B cell (primary cell): ENCODE measurements around the gene FUOM. TPM values are rescaled to one million over a fixed set of nuclear protein-coding genes. Genes with fewer than 3 reads are reported as not detected.

Experiments used
- ATAC-seq: fragments of 200-7000 bp; cut with Tn5 transposase; one replicate; pipeline ENCODE4 v1.10.0; 2021; ENCODE audit warnings: low read depth, mild to moderate bottlenecking, moderate number of reproducible peaks, moderate library complexity
- CTCF ChIA-PET: fragments of 350-600 bp; sonication (Branson Sonifier 250); formaldehyde crosslinking; loops from one replicate; lab custom pipeline; 2021; ENCODE audit warnings: antibody characterized with exemption, inconsistent platforms; lab: Charles Lee
- POLR2A ChIA-PET: fragments of 350-600 bp; sonication (Branson Sonifier 250); formaldehyde crosslinking; loops from one replicate; lab custom pipeline; 2021; ENCODE audit warnings: antibody characterized with exemption; lab: Charles Lee
- DNase-seq: peaks from one replicate; pipeline ENCODE4 v3.0.0; 2013
- H2AFZ ChIP-seq: 2 replicates; pipeline ENCODE4 v1.6.1; 2012; ENCODE audit warnings: mild to moderate bottlenecking, low read depth, low read length; ENCODE audit not compliant: insufficient read depth, poor library complexity, severe bottlenecking
- H3K27ac ChIP-seq, 2 donors: 1 replicate in 1 of 2; 2 replicates in 1 of 2; pipeline ENCODE4 v1.5.1; 2012 to 2013; ENCODE audit warnings: low read length in 2 of 2, mild to moderate bottlenecking in 2 of 2, moderate library complexity in 1 of 2
- H3K27me3 ChIP-seq, 4 experiments: fragments of 200-600 bp in 1 of 4; sonication (generic) in 1 of 4; replicated peaks in 1 of 4; 1 replicate in 2 of 4; 2 replicates in 2 of 4; pipeline versions ENCODE4 v1.6.1 to v1.7.0; 2013 to 2016; ENCODE audit warnings: low read length in 3 of 4, mild to moderate bottlenecking in 2 of 4, mixed read lengths in 1 of 4, moderate library complexity in 1 of 4; ENCODE audit not compliant: insufficient read depth in 4 of 4, control insufficient read depth in 3 of 4; ENCODE audit errors: control extremely low read depth in 1 of 4
- H3K36me3 ChIP-seq, 2 experiments: replicated peaks in 1 of 2; 1 replicate in 1 of 2; 2 replicates in 1 of 2; pipeline versions ENCODE4 v1.6.1 to v1.7.1; 2013; ENCODE audit warnings: low read length in 1 of 2; ENCODE audit not compliant: insufficient read depth in 2 of 2, control insufficient read depth in 1 of 2; ENCODE audit errors: control extremely low read depth in 1 of 2, extremely low read depth in 1 of 2
- H3K4me1 ChIP-seq, 2 donors: fragments of 200-600 bp in 1 of 2; sonication (generic) in 1 of 2; 1 replicate in 1 of 2; 2 replicates in 1 of 2; pipeline versions ENCODE4 v1.5.1 to v1.6.1; 2013 to 2017; ENCODE audit warnings: low read length in 2 of 2; ENCODE audit not compliant: control insufficient read depth in 2 of 2, insufficient read depth in 2 of 2
- H3K4me2 ChIP-seq: replicated peaks from 2 replicates; pipeline ENCODE3; 2012; ENCODE audit warnings: mild to moderate bottlenecking, low read depth, low read length; ENCODE audit not compliant: poor library complexity, severe bottlenecking
- H3K4me3 ChIP-seq, 5 experiments: fragments of 200-600 bp in 1 of 5; sonication (generic) in 1 of 5; 1 replicate in 3 of 5; 2 replicates in 2 of 5; pipeline versions ENCODE4 v1.5.1 to v1.7.0; 2011 to 2016; ENCODE audit warnings: low read length in 4 of 5, mild to moderate bottlenecking in 4 of 5, low read depth in 2 of 5, control low read depth in 1 of 5, moderate library complexity in 1 of 5; ENCODE audit not compliant: insufficient read depth in 1 of 5; ENCODE audit errors: control extremely low read depth in 1 of 5, extremely low read depth in 1 of 5
- H3K79me2 ChIP-seq: fragments of 200-600 bp; sonication (generic); one replicate; pipeline ENCODE4 v1.6.0; 2016; ENCODE audit warnings: low read length; ENCODE audit not compliant: control insufficient read depth, insufficient read depth
- H3K9ac ChIP-seq: fragments of 200-600 bp; sonication (generic); 2 replicates; pipeline ENCODE4 v1.6.1; 2017; ENCODE audit warnings: mild to moderate bottlenecking, low read length, moderate library complexity
- H3K9me3 ChIP-seq, 3 donors: one replicate each; pipeline versions ENCODE4 v1.6.1 to v1.7.1; 2013; ENCODE audit warnings: low read length in 2 of 3; ENCODE audit not compliant: control insufficient read depth in 2 of 3, insufficient read depth in 1 of 3; ENCODE audit errors: control extremely low read depth in 1 of 3
- H4K20me1 ChIP-seq: 2 replicates; pipeline ENCODE4 v1.6.0; 2012; ENCODE audit warnings: mild to moderate bottlenecking, low read length; ENCODE audit not compliant: insufficient read depth, control insufficient read depth, poor library complexity, severe bottlenecking
- H3K27ac Mint-ChIP-seq: one replicate; pipeline ENCODE4 v1.8.0; 2021; ENCODE audit warnings: mixed read lengths
- H3K27me3 Mint-ChIP-seq: one replicate; pipeline ENCODE4 v1.8.0; 2021; ENCODE audit warnings: mixed read lengths
- H3K4me1 Mint-ChIP-seq: one replicate; pipeline ENCODE4 v1.8.0; 2021; ENCODE audit warnings: mixed read lengths
- H3K4me3 Mint-ChIP-seq: one replicate; pipeline ENCODE4 v1.8.0; 2021; ENCODE audit warnings: mixed read lengths
- H3K9me3 Mint-ChIP-seq: one replicate; pipeline ENCODE4 v1.8.0; 2022; ENCODE audit warnings: mixed read lengths; ENCODE audit not compliant: insufficient read depth
- CTCF ChIP-seq: fragments of 200-600 bp; IDR thresholded peaks from one replicate; pipeline ENCODE4 v1.8.0; 2022; ENCODE audit warnings: antibody characterized with exemption, mild to moderate bottlenecking
- EZH2 ChIP-seq: IDR thresholded peaks from 2 replicates; pipeline ENCODE4 v1.6.1; 2012; ENCODE audit warnings: borderline replicate concordance, low read depth, mild to moderate bottlenecking, moderate library complexity, low read length; ENCODE audit not compliant: insufficient read depth, poor library complexity, severe bottlenecking
- WGBS: methylation state at CpG from one replicate; pipeline ENCODE4 v1.1.5; 2013; ENCODE audit warnings: missing lambda C conversion rate; ENCODE audit not compliant: insufficient coverage; 5-methylcytosine and 5-hydroxymethylcytosine counted together
- intact Hi-C: fragments of 100-400 bp; cut with micrococcal nuclease; formaldehyde crosslinking; loops from one replicate; pipeline ENCODE4 v1.10.0; 2022
- polyA minus RNA-seq: library from RNA; depleted of rRNA, polyadenylated mRNA; stranded (reverse); fragments of >200 nt; gene quantifications from 2 replicates; pipeline ENCODE4 v1.2.3, GENCODE V29; 2012
- polyA plus RNA-seq: library from polyadenylated mRNA; depleted of rRNA; stranded (reverse); fragments of >200 nt; gene quantifications from 2 replicates; pipeline ENCODE4 v1.2.3, GENCODE V29; 2012
- total RNA-seq, 2 donors: library from RNA; stranded (reverse); fragments of 120-200 nt in 1 of 2; gene quantifications; 1 replicate in 1 of 2; 2 replicates in 1 of 2; pipeline versions ENCODE4 v1.2.3 to v1.2.4, GENCODE V29; 2013 to 2022

FUOM gene
- total RNA-seq: 20.7 and 23.8 TPM in 2 replicates
- 23.0 TPM for total RNA-seq (2013)
- 23.7 and 30.7 TPM in 2 replicates for polyA plus RNA-seq
- 20.5 and 21.0 TPM in 2 replicates for polyA minus RNA-seq

- Histone ChIP-seq H3K4me2 (peak within 1 kb of the TSS; percentile 99), H3K36me3 (peaks cover 0 to 7% of the 10 kb centered on the region in 2 experiments), H2AFZ (peak within 1 kb of the TSS; percentile 95), H3K4me1 (peaks cover 20 to 39% of the 10 kb centered on the region in 2 donors), H3K4me3 (peak within 1 kb of the TSS in 4 of 5 experiments; percentile 57 to 87 (median 68)), H3K27me3 (no peaks in the 10 kb centered on the region), H3K9ac (peak within 1 kb of the TSS; percentile 85), H3K79me2 (peaks cover 24% of the 10 kb centered on the region), H3K9me3 (peaks cover 0 to 17% (median 0%) of the 10 kb centered on the region in 3 donors), H3K27ac (peak within 1 kb of the TSS in 1 of 2 donors; percentile 71), H4K20me1 (peaks cover 21% of the 10 kb centered on the region)
- DNase-seq: peak; percentile 89
- TF ChIP-seq CTCF (no peak), EZH2 (no peak)
- under 1% methylated on average over 65 of the region's 83 CpGs for WGBS
- Mint-ChIP-seq H3K27me3 (no peaks in the 10 kb centered on the region), H3K4me1 (peaks cover 32% of the 10 kb centered on the region), H3K4me3 (peak within 1 kb of the TSS; percentile 80), H3K9me3 (no peaks in the 10 kb centered on the region), H3K27ac (peak within 1 kb of the TSS; percentile 26)
- ChIA-PET POLR2A (interaction anchor here (1.0 to 1.7 kb wide), 3 partner anchors 16 to 34 kb away, joined by 3 to 11 read pairs (median 5); partner anchors contain the start of gene ECHS1), CTCF (interaction anchor here (1.0 to 3.6 kb wide), 3 partner anchors 28 to 36 kb away, joined by 3 to 18 read pairs (median 5); partner anchors contain the start of gene MTG1)
- ATAC-seq: peak; percentile 85
- intact Hi-C loops: loop anchor here (1.0 to 5.0 kb wide), 4 partner anchors 16 to 50 kb away; partner anchors contain the start of genes ECHS1, MTG1, TUBGCP2 and ZNF511
Measured at GRCh38 chr10:133357285-133358161, at the start of gene FUOM. Gene FUOM (minus strand): TSS chr10:133358019. CDS start chr10:133358007, 12 bp downstream.
